Right atrium auricular region (tissue), 2 donors: Measurements from ENCODE around the gene NUDT3. TPM values are rescaled to one million over a fixed set of nuclear protein-coding genes. Genes with fewer than 3 reads are reported as not detected.
"Not testable (repeated sequence)": the region's sequence is repeated elsewhere in the genome, so short reads cannot be mapped to it uniquely, and the experiment has no call there.

Experiments used
- DNase-seq: peaks from one replicate; pipeline ENCODE4 v3.0.0-alpha.2; 2019; ENCODE audit warnings: low spot score
- H3K27ac ChIP-seq, 2 donors: fragments of 200-600 bp; sonication (generic); 1 replicate in 1 of 2; 2 replicates in 1 of 2; pipeline ENCODE4 v1.5.1; 2016 to 2019
- H3K27me3 ChIP-seq, 2 donors: fragments of 200-600 bp; sonication (generic); one replicate each; pipeline versions ENCODE4 v1.5.1 to v1.6.0; 2017 to 2019
- H3K36me3 ChIP-seq: fragments of 200-600 bp; sonication (generic); one replicate; pipeline ENCODE4 v1.5.1; 2016
- H3K4me1 ChIP-seq, 2 donors: fragments of 200-600 bp; sonication (generic); one replicate each; pipeline versions ENCODE4 v1.5.1 to v1.6.0; 2017 to 2019
- H3K4me3 ChIP-seq, 2 donors: fragments of 200-600 bp; sonication (generic); 1 replicate in 1 of 2; 2 replicates in 1 of 2; pipeline ENCODE4 v1.5.1; 2017 to 2019; ENCODE audit warnings: mild to moderate bottlenecking in 1 of 2, moderate library complexity in 1 of 2
- H3K9me3 ChIP-seq, 2 donors: fragments of 200-600 bp; sonication (generic); one replicate each; pipeline ENCODE4 v1.5.1; 2019
- CTCF ChIP-seq, 2 donors: fragments of 200-600 bp; sonication (generic); IDR thresholded peaks; one replicate each; pipeline ENCODE4 v1.5.1; 2019; ENCODE audit warnings: antibody characterized with exemption in 2 of 2
- total RNA-seq, 2 donors: library from RNA; depleted of rRNA; stranded (reverse); fragments of >200 nt; gene quantifications; one replicate each; pipeline ENCODE4 v1.1.0, GENCODE V29; 2016

The NUDT3 gene
- total RNA-seq, 2 donors from 2014 or later = 47.2 to 53.5 TPM

GRCh38 chr6:34275128-34275804 lies 117.2 kb downstream of the NUDT3 start:
- H3K4me1 ChIP-seq = peaks cover 0 to 28% of the 10 kb centered on the region in 2 donors
- DNase-seq = no peak
- TF ChIP-seq CTCF (IDR thresholded peaks at IDR 0.05) = no peak
- H3K9me3 ChIP-seq = no peaks in the 10 kb centered on the region
- no peaks in the 10 kb centered on the region for H3K36me3 ChIP-seq
- no peak overlapping the region for H3K27ac ChIP-seq
- no peaks in the 10 kb centered on the region for H3K27me3 ChIP-seq
- H3K4me3 ChIP-seq = no peak overlapping the region

- Histone ChIP-seq H3K4me3 (no peak overlapping the region), H3K4me1 (peaks cover 0 to 28% of the 10 kb centered on the region in 2 donors), H3K27me3 (no peaks in the 10 kb centered on the region), H3K9me3 (no peaks in the 10 kb centered on the region), H3K36me3 (no peaks in the 10 kb centered on the region), H3K27ac (peak overlapping the region in 1 of 2 donors; percentile 28)
- no peak for TF ChIP-seq CTCF (IDR thresholded peaks at IDR 0.05)
- no peak for DNase-seq
Observed at GRCh38 chr6:34274129-34274528, 118.3 kb downstream of the NUDT3 start.

- H3K27ac ChIP-seq = peak overlapping the region in 1 of 2 donors; percentile 28
- H3K27me3 ChIP-seq = no peaks in the 10 kb centered on the region
- no peaks in the 10 kb centered on the region for H3K36me3 ChIP-seq
- H3K4me3 ChIP-seq = no peak overlapping the region
- no peak for TF ChIP-seq CTCF (IDR thresholded peaks at IDR 0.05)
- no peaks in the 10 kb centered on the region for H3K9me3 ChIP-seq
- H3K4me1 ChIP-seq = peaks cover 0 to 28% of the 10 kb centered on the region in 2 donors
- DNase-seq = peak; percentile 71
Observed at GRCh38 chr6:34273242-34273805, 119.1 kb downstream of the NUDT3 start.

- TF ChIP-seq CTCF (IDR thresholded peaks at IDR 0.05) = no peak
Observed at GRCh38 chr6:34272013-34272926, 120.2 kb downstream of the NUDT3 start.

GRCh38 chr6:34269658-34270341 lies 122.7 kb downstream of the NUDT3 start:
- not testable (repeated sequence) for H3K27me3 ChIP-seq, H3K27ac ChIP-seq, H3K36me3 ChIP-seq, DNase-seq, H3K4me1 ChIP-seq, H3K9me3 ChIP-seq, H3K4me3 ChIP-seq

More at GRCh38 chr6:34272013-34272926, 120.2 kb downstream of the NUDT3 start:
- Histone ChIP-seq H3K4me1 (peaks cover 0 to 20% of the 10 kb centered on the region in 2 donors), H3K4me3 (no peak overlapping the region), H3K27ac (peak overlapping the region in 1 of 2 donors; percentile 24), H3K36me3 (no peaks in the 10 kb centered on the region), H3K27me3 (no peaks in the 10 kb centered on the region), H3K9me3 (no peaks in the 10 kb centered on the region)
- DNase-seq = no peak

- not testable (repeated sequence) for H3K27ac ChIP-seq, H3K27me3 ChIP-seq, H3K4me3 ChIP-seq, H3K4me1 ChIP-seq, H3K36me3 ChIP-seq, H3K9me3 ChIP-seq, DNase-seq
Observed at GRCh38 chr6:34269132-34269531, 123.3 kb downstream of the NUDT3 start.
